Activated CD8-positive, alpha-beta memory T cell treated with anti-CD3 and anti-CD28 coated beads for 36 hours (primary cell): ENCODE data around the gene PSTK. TPM values are rescaled to one million over a fixed set of nuclear protein-coding genes. Genes with fewer than 3 reads are reported as not detected.

Source experiments
- CTCF ChIA-PET: fragments of 350-600 bp; sonication (Branson Sonifier 250); formaldehyde crosslinking; loops from one replicate; lab custom pipeline; 2021; ENCODE audit warnings: antibody characterized with exemption; lab: Charles Lee
- POLR2A ChIA-PET: fragments of 350-600 bp; sonication (Branson Sonifier 250); formaldehyde crosslinking; loops from one replicate; lab custom pipeline; 2021; ENCODE audit warnings: antibody characterized with exemption; lab: Charles Lee
- total RNA-seq, 2 experiments: library from RNA; stranded (reverse); gene quantifications; one replicate each; pipeline ENCODE4 v1.2.3, GENCODE V29; 2021

PSTK gene, protein sequence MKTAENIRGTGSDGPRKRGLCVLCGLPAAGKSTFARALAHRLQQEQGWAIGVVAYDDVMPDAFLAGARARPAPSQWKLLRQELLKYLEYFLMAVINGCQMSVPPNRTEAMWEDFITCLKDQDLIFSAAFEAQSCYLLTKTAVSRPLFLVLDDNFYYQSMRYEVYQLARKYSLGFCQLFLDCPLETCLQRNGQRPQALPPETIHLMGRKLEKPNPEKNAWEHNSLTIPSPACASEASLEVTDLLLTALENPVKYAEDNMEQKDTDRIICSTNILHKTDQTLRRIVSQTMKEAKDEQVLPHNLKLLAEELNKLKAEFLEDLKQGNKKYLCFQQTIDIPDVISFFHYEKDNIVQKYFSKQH
- 1 to 10 TPM; 4.9 to 6.3 TPM for total RNA-seq

DNA sequence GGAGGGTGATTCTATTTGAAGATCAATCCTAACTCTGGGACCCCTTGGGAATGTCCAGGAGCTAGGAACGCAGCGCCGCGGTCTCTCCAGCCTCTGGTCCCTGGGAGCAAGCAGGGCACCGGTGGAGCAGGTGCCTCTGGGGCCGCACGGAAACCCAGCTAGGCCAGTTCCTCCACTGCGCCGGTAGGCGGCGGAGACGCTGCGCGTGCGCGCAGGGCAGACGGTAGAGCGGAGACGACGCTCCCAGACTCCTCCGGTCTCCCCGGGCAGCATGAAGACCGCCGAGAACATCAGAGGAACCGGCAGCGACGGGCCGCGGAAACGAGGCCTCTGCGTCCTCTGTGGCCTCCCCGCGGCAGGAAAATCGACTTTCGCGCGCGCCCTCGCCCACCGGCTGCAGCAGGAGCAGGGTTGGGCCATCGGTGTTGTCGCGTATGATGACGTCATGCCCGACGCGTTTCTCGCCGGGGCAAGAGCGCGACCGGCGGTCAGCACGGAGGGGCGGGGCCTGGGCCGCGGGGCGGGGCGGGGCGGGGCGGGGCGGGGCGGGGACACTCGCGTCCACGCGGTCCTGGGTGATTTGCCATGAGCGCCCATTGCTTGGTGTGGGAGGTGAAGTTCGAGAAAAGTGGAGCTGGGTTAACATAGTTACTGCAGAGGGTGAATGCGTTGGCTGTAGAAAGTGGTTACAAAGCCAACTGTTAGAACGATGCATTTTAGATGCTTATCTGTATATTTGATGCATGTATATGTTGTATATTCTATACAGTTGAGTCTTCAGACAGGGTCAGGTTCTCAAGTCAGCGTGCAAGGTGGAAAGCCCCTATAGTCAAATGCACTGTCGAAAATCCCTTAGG lies at the start of gene PSTK:
PSTK (plus strand) TSS at position 193 of the 857 bp plus-strand sequence; CDS start at position 272, 79 bp downstream.
- ChIA-PET POLR2A (interaction anchor here (1.0 to 2.0 kb wide), 4 partner anchors 25 to 174 kb away, joined by 3 to 12 read pairs (median 4); partner anchors contain the start of gene BUB3), CTCF (interaction anchor here (0.7 to 2.8 kb wide), 4 partner anchors 11 to 28 kb away, joined by 3 to 10 read pairs (median 3); partner anchors contain the start of genes ACADSB and IKZF5)

DNA sequence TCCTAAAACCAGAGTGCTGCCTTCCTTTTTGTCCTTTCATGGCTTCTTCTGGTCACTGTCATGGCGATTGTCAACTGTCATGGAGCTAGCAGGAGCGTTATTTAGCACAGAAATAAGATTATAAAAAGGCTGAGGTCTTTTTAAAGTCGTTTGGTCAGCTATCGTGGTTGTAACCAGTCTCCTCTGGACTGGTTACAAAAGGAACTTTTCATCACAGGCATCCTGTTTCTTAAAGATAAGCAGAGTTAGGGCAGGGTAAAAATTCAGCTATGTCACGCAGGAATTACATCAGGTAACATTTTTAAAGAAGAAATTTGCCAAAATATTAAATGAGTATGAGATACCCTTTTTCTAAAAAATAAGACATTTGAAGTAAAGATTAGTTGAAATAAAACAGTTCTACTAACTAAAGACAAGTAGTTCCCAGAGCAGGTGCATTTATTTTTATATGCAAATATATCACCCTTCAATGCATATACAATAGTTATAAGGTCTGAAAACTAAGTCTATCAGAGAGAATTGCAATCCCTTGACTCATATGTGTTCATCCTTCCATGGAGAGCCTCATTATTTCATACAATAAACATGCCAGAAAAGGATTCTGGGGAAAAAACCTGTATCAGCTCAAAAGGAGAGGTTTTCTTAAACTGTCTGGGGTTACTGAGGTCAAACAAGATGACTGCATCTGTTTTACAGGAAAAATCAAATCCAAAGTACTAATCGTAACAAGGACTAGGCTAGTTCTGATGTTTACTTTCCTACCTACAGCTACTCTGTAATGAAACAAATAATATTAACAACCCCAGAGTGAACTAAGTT lies 48.9 kb upstream of the PSTK start:
- ChIA-PET POLR2A (no interaction called here), CTCF (no interaction called here)

DNA sequence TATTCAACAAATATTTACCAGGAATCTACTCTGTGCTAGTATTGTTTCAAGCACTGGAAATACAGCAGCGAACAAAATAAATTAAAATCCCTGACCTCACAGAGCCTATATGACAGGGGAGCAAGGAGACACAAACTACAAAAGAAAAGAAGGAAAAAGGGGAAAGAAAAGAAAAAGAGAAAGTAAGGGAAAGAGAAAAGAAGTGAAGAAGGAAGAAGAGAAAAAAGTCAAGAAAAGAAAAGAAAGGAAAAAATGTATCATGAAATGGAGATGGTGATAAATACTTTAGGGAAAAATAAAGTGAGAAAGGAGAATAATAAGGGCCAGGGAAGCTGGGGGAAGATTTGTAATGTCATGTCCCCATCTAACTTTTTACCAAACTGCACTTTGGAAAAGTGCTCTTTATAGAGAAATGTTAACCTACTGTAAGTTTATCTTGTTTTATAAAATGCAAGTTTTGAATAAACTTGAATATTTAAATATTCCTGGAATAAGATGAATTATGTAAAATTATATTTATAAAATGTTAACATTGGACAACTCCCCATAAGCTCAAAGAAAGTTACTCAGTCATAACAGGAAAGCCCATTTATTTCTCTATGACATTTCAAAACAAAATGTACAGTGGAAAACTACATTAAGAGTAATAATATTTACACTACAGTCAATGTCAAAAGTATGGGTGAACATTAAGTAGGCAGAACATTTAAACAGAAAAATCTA lies 40.9 kb upstream of the PSTK start:
- CTCF ChIA-PET, result no interaction called here
- POLR2A ChIA-PET, result no interaction called here

DNA sequence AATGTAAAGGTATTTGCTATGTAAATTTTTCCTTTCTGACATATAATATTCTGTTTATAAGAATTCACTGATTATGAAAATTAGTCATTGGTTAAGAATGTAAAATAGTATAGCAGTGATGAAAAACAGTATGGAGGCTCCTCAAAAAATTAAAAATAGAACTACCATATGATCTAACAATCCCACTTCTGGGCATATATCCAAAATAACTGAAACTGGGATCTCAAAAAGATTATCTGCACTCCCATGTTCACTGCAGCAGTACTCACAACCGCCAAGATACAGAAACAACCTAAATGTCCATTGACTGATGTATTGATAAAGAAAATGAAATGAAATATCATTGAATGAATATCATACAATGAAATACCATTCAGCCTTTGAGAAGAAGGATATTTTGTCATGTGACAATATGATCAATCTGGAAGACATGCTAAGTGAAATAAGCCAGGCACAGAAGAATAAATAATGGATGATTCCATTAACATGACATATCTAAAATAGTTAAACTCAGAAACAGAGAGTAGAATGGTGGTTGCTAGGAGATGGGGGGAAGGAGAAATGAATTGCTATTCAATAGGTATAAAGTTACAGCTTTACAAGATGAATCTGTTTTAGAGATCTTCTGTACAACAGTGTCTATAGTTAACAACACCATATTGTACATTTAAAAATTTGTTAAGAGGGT lies 40.2 kb upstream of the PSTK start:
- POLR2A ChIA-PET, result no interaction called here
- CTCF ChIA-PET, result no interaction called here

DNA sequence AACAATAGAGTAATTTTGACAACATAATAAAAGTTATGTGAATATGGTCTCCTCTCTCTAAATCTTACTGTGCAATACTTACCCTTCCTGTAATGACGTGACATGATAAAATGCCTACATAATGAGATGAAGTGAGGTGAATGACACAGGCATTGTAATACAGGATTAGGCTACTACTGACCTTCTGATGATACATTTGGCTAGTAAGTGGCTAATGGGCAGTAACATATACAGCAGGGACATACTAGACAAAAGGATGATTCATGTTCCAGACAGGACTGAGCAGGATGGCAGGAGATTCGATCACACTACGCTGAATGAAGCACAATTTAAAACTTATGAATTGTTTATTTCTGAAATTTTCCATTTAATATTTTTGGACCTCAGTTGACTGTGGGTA lies 30.9 kb upstream of the PSTK start:
- ChIA-PET CTCF (no interaction called here), POLR2A (no interaction called here)

DNA sequence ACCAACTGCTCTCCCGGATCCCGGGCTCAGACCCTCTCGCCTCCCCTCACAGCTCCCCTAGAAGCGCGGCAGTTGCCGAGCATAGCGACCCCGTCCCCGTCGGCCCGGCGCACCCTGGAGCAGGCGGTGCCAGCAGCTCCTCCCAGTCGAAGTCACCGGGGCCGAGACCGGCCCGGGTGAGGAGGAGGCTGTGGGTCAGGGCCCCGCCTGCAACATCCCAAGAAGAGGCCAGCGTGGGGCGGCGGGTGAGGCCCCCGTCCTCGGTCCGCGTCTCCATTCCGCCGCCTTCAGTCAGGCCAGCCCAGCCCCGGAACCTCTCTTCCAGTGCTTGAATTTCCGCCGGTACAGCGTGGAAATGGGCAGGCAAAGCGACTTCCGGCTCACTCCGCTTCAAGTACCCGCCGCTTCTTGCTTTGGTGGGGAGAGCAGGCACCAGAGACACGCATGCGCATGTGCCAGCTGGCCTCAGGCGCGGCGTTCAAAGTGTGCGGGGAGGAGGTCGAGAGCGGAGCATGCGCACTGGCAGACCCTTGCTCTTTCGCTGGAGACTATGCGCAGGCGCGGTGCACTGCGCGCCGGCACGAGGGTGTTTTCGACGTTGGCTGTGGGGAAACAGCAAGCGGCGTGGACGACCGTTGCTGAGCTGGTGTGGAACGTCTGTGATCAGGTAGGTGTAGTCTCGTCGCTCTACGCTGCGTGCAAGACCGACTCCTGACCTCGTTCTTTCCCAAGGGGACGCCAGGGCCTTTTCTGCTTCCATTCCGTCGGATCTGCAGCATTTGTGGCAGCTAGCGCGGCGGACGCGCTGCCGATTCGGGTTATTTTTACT lies 26.1 kb upstream of the PSTK start, which contains the start of gene C10orf88:
C10orf88 (minus strand) TSS at position 326 of the 829 bp plus-strand sequence; CDS start at position 277, 49 bp downstream.
- ChIA-PET POLR2A (interaction anchor here (1.1 to 1.4 kb wide), 4 partner anchors 27 to 76 kb away, joined by 4 to 10 read pairs (median 4); partner anchors contain the start of genes ACADSB, FAM24B and IKZF5), CTCF (interaction anchor here (1.1 to 1.4 kb wide), 2 partner anchors 12 to 25 kb away, joined by 3 read pairs; no protein-coding TSS in a partner anchor)

DNA sequence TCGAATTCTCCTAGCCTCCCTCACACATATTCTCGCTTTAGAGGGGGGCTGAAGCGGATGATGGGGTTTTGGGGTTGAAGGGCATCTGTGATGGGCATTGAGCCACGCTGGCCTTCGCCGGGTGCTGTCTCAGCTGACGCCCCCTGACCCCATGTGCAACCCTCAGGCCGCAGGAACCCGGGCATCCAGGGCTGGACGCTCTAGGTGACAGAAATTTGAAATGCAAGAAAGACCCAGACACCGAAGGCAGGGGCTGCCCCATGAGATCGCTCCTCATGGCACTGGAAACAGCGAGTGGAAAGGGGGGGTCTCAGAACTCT lies 25.5 kb upstream of the PSTK start:
- POLR2A ChIA-PET, result interaction anchor here (1.2 to 1.5 kb wide), 3 partner anchors 25 to 54 kb away, joined by 3 to 10 read pairs (median 5); partner anchors contain the start of genes ACADSB, IKZF5 and PSTK
- CTCF ChIA-PET, result interaction anchor here (1.4 kb wide), 1 partner anchor 24 kb away, joined by 3 read pairs; no protein-coding TSS in a partner anchor

DNA sequence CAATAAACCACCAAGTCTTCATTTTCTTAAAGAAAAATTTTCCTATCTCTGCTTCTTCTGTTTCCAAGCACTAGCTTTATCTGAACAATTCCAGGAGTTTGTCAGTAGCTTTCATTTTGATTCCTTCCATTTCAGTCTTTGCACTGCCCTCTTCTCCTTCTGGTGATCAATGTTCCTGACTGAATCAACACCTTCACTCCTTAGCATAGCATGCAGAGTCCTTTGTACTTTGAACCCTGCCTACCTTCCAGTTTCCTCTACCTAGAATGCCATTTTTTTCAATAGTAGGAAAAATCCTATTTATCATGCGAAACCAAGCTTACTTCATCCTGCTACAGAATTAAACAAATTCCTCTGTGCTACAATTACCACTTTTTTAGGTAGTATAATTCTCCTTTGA lies 24.3 kb upstream of the PSTK start:
- CTCF ChIA-PET, result interaction anchor here (0.6 kb wide), 1 partner anchor 23 kb away, joined by 3 read pairs; no protein-coding TSS in a partner anchor
- POLR2A ChIA-PET, result interaction anchor here (1.5 kb wide), 1 partner anchor 24 kb away, joined by 3 read pairs; the partner anchor contains the start of gene PSTK

DNA sequence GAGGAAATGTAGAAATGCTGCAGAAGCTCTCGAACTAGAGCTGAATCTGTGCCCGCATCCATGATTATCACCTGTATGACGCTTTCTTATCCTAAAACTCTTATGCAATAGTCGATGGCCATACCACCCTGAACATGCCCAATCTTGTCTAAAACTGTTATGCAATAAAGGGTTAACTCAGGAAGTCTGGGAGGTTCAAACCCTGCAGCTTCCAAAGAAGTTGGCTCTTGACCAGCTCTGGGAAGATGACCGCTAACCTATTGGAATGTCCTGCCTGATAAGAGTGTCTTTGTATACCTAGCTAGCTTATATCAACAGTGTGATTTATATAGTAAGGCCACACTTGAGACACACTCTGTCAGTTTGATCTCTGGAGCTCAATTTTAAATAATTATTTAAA lies 22.7 kb upstream of the PSTK start:
- ChIA-PET POLR2A (no interaction called here), CTCF (no interaction called here)

DNA sequence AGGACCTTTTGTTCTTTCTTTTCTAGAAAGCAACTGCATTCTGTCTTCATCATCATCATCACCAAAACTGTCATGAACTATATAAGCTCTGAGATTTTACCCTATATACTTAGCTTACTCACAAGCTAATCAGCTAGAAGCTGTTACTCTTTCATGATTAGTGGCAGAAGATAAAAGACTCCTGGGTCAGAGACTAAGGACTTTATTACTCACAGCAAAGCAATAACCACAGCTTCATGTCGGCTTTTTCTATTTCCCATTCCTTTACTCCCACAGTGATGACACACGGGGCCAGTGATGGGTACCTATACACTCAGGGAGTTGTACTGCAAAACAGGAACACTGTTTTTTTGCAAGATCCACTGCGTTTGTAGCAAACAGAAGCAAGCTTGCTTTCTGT lies 17.8 kb upstream of the PSTK start:
- CTCF ChIA-PET, result no interaction called here
- POLR2A ChIA-PET, result no interaction called here

DNA sequence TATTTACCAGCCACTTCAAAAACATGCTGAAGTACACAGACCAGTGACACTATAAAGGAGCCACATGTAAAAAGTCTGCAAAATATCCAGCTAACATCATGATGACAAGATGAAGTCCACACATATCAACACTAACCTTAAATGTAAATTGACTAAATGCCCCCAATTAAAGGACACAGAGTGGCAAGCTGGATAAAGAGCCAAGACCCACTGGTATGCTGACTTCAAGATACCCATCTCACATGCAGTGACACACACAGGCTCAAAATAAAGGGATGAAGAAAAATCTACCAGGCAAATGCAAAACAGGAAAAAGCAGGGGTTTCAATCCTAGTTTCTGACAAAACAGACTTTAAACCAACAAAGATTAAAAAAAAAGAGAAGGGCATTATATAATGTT lies 13.3 kb upstream of the PSTK start:
- ChIA-PET CTCF (no interaction called here), POLR2A (no interaction called here)

DNA sequence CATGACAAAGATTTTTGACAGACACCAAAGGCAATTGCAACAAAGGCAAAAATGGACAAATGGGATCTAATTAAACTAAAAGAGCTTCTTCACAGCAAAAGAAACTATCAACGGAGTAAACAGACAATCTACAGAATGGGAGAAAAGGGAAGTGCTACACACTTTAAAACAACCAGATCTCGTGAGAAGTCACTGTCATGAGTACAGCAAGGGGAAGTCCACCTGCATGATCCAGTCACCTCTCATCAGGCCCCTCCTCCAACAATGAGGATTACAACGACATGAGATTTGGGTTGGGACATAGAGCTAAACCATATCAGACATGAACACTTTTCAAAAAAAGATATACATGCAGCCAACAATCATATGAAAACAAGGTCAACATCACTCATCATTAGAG lies 11.5 kb upstream of the PSTK start:
- CTCF ChIA-PET, result no interaction called here
- POLR2A ChIA-PET, result no interaction called here

DNA sequence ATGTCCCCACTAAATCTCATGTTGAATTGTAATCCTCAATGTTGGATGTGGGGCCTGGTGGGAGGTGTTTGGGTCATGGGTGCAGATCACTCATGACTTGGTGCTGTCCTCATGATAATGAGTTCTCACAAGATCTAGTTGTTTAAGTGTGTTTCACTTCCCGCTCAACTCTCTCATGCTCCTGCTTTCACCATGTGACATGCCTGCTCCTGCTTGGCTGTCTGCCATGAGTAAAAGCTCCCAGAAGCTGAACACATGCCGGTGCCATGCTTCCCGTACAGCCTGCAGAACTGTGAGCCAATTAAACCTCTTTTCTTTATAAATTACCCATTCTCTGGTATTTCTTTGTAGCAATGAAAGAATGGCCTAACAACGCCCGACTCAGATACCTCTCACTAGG lies 6.2 kb upstream of the PSTK start:
- POLR2A ChIA-PET, result no interaction called here
- CTCF ChIA-PET, result no interaction called here

DNA sequence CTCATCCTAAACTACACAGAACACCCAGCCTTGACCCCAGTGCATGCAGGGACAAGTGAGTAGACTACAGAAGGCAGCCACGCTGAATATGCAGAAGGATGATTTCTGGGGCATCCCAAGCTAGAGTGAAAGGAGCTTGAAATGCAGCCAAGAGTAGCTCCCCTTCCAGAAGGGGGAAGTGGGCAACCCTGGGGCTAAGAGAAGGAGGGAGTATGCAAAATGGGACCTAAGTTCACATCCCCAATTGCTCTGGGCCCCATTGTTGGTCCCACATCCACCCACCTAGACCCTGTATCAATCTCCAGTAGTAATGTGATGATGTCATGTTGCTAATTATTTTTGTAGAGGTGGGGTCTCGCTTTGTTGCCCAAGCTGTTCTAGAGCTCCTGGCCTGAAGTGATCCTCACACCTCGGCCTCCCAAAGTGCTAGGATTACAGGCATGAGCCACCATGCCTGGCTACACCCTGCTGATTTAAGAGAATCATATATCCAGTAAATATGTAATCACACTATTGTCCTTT lies 5.6 kb upstream of the PSTK start:
- CTCF ChIA-PET, result no interaction called here
- POLR2A ChIA-PET, result no interaction called here

DNA sequence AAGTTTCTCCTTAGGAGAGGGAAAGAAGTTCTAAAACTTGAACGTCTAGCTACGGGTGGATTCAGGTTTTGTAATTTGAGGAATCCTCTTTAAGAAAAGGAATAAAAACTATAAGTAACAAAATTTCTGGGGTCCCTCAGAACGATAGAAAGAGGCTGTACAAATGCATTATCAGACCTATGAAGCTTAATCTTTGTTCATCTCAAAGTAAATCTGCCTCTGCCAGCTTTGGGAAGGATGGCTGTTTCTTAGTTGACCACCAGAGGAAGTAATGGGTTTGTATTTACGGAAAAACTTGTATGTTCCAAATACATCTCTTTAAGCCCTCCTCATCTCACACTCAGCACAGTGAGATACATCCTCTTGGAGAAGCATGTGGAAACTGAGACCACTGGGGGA lies 864 bp downstream of the PSTK start:
- CTCF ChIA-PET, result interaction anchor here (1.0 to 2.8 kb wide), 3 partner anchors 19 to 27 kb away, joined by 3 to 10 read pairs (median 3); partner anchors contain the start of genes ACADSB and IKZF5
- POLR2A ChIA-PET, result interaction anchor here (1.2 to 2.0 kb wide), 3 partner anchors 26 to 173 kb away, joined by 5 to 12 read pairs (median 6); partner anchors contain the start of genes BUB3 and C10orf88

DNA sequence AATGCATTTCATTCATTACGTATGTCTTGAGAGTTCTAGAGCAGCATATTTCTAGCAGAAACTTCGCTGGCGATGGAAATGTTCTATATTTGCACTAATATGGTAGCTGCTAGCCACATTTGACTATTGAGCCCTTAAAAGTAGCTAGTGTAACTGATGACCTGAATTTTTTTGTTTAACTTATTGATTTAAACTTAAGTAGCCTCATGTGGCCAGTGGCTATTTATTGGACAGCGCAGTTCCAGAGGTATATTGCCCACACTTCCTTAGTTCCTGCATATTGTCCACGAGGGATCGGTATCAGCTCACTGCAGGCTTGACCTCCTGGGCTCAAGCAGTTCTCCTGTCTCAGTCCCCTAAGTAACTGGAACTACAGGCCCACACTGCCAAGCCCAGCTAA lies 3.7 kb downstream of the PSTK start:
- ChIA-PET CTCF (no interaction called here), POLR2A (interaction anchor here (0.8 kb wide), 1 partner anchor 24 kb away, joined by 3 read pairs; no protein-coding TSS in a partner anchor)
